Fibroblast of lung (primary cell): Measurements from ENCODE around the gene SLC37A4. TPM values are rescaled to one million over a fixed set of nuclear protein-coding genes. Genes with fewer than 3 reads are reported as not detected.

ENCODE experiments used
- DNase-seq, 2 donors: peaks; one replicate each; pipeline versions ENCODE4 v3.0.0 to v3.0.0-alpha.2; 2010; ENCODE audit warnings: low read depth in 2 of 2
- H2AFZ ChIP-seq: 2 replicates; pipeline ENCODE4 v1.5.1; 2012; ENCODE audit warnings: low read length, control low read depth, inconsistent platforms
- H3K27ac ChIP-seq: 2 replicates; pipeline ENCODE4 v1.5.1; 2011; ENCODE audit warnings: low read length, control low read depth; ENCODE audit not compliant: insufficient read depth
- H3K27me3 ChIP-seq: 2 replicates; pipeline ENCODE4 v1.5.1; 2011; ENCODE audit warnings: mild to moderate bottlenecking, low read length; ENCODE audit not compliant: control insufficient read depth, insufficient read depth
- H3K36me3 ChIP-seq: 2 replicates; pipeline ENCODE4 v1.5.1; 2011; ENCODE audit warnings: low read length; ENCODE audit not compliant: control insufficient read depth, insufficient read depth
- H3K4me1 ChIP-seq: 2 replicates; pipeline ENCODE4 v1.5.1; 2011; ENCODE audit warnings: low read length; ENCODE audit not compliant: control insufficient read depth, insufficient read depth; ENCODE audit errors: extremely low read depth
- H3K4me2 ChIP-seq: 2 replicates; pipeline ENCODE4 v1.5.1; 2011; ENCODE audit warnings: low read length, control low read depth; ENCODE audit not compliant: insufficient read depth; ENCODE audit errors: extremely low read depth
- H3K4me3 ChIP-seq, 4 experiments: fragments of 200-600 bp in 1 of 4; sonication (generic) in 1 of 4; replicated peaks in 1 of 4; 2 replicates each; pipeline ENCODE4 v1.5.1; 2011 to 2016; ENCODE audit warnings: low read length in 4 of 4, low read depth in 3 of 4, mild to moderate bottlenecking in 3 of 4, control low read depth in 2 of 4, inconsistent platforms in 1 of 4, mixed read lengths in 1 of 4; ENCODE audit not compliant: insufficient read depth in 1 of 4; ENCODE audit errors: control extremely low read depth in 1 of 4
- H3K79me2 ChIP-seq: 2 replicates; pipeline ENCODE4 v1.5.1; 2012; ENCODE audit warnings: mild to moderate bottlenecking, low read length, inconsistent platforms; ENCODE audit not compliant: control insufficient read depth, insufficient read depth
- H3K9ac ChIP-seq: 2 replicates; pipeline ENCODE4 v1.5.1; 2011; ENCODE audit warnings: mild to moderate bottlenecking, low read length, control low read depth; ENCODE audit not compliant: insufficient read depth
- H3K9me3 ChIP-seq: 2 replicates; pipeline ENCODE4 v1.5.1; 2012; ENCODE audit warnings: low read depth, low read length; ENCODE audit not compliant: control insufficient read depth, insufficient read depth
- H4K20me1 ChIP-seq: 2 replicates; pipeline ENCODE4 v1.5.1; 2011; ENCODE audit warnings: low read length; ENCODE audit not compliant: control insufficient read depth, insufficient read depth; ENCODE audit errors: extremely low read depth
- EZH2 ChIP-seq: IDR thresholded peaks from 2 replicates; pipeline ENCODE4 v1.5.1; 2012; ENCODE audit warnings: low read length, control low read depth, mild to moderate bottlenecking; ENCODE audit errors: missing control alignments
- polyA plus RNA-seq, 2 donors: library from polyadenylated mRNA; depleted of rRNA in 1 of 2; stranded (reverse) in 1 of 2; unstranded in 1 of 2; fragments of >200 nt; gene quantifications; 2 replicates each; pipeline ENCODE4 v1.2.1, GENCODE V29; 2011 to 2012; ENCODE audit warnings: missing spikeins in 1 of 2
- total RNA-seq: library from RNA; depleted of rRNA; stranded (reverse); fragments of >200 nt; gene quantifications from 2 replicates; pipeline ENCODE4 v1.2.1, GENCODE V29; 2014
- TF ChIP-seq, protein P1 (sequence below), 2 donors: IDR thresholded peaks in 1 of 2; conservative IDR thresholded peaks in 1 of 2; 1 replicate in 1 of 2; 2 replicates in 1 of 2; pipeline ENCODE4 v1.5.1; 2011 to 2012; ENCODE audit warnings: low read length in 2 of 2, control low read depth in 1 of 2, inconsistent platforms in 1 of 2, low read depth in 1 of 2, mild to moderate bottlenecking in 1 of 2

SLC37A4 gene
- total and polyA plus RNA-seq, 2 donors (not counting 1 experiment from before 2014, with no cell fraction given), result 10.1 to 12.6 TPM

DNA sequence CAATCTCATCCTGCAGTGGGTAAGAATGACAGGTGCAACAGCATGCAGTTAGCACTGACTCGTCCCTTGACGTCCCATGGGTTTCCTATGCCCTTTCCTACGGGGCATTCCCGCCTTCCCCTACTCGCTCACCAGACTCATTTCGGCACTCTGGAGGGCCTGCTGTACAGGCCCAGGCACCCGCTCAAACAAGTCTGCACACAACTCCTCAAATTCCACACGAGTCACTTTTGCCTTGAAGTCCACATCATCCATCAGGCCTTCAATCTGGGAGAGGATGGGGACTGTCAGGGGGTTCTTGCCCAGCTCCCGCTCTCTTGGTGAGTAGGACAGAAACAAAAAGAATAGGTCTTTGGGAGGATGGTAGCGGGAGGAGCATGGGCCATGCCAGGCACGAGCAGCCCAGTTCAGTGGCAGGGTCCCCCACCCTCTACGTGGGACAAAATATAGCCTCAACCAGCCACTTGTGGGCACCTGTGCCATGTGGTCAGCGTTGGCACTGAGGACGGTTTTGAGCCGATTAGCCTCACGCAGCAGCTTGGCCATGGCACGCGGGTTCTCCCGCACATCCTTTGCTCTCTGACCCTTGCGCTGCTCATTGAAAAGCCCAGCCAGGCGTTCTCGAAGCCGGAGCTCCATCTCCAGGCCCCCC, 21.6 kb upstream of the SLC37A4 start:
- H4K20me1 ChIP-seq, result no peaks in the 10 kb centered on the region
- H3K4me3 ChIP-seq, result no peak overlapping the region
- peaks cover 44% of the 10 kb centered on the region for H3K36me3 ChIP-seq

GRCh38 chr11:119051440-119052162, 20.9 kb upstream of the SLC37A4 start:
- H2AFZ ChIP-seq, result no peak overlapping the region
- peaks cover 44% of the 10 kb centered on the region for H3K36me3 ChIP-seq
- H3K9me3 ChIP-seq, result no peaks in the 10 kb centered on the region
- TF ChIP-seq, protein P1, sequence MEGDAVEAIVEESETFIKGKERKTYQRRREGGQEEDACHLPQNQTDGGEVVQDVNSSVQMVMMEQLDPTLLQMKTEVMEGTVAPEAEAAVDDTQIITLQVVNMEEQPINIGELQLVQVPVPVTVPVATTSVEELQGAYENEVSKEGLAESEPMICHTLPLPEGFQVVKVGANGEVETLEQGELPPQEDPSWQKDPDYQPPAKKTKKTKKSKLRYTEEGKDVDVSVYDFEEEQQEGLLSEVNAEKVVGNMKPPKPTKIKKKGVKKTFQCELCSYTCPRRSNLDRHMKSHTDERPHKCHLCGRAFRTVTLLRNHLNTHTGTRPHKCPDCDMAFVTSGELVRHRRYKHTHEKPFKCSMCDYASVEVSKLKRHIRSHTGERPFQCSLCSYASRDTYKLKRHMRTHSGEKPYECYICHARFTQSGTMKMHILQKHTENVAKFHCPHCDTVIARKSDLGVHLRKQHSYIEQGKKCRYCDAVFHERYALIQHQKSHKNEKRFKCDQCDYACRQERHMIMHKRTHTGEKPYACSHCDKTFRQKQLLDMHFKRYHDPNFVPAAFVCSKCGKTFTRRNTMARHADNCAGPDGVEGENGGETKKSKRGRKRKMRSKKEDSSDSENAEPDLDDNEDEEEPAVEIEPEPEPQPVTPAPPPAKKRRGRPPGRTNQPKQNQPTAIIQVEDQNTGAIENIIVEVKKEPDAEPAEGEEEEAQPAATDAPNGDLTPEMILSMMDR (conservative IDR thresholded peaks at IDR 0.05 in 1 of 2, IDR thresholded peaks at IDR 0.05 in 1 of 2; ENCODE audit: low read depth in 1 of 2, low read length in 2 of 2), result no peak
- no peak for TF ChIP-seq EZH2
- no peaks in the 10 kb centered on the region for H4K20me1 ChIP-seq
- no peak overlapping the region for H3K27ac ChIP-seq
- H3K4me2 ChIP-seq, result no peak overlapping the region
- no peak for DNase-seq
- no peaks in the 10 kb centered on the region for H3K4me1 ChIP-seq
- H3K79me2 ChIP-seq, result peaks cover 19% of the 10 kb centered on the region
- H3K4me3 ChIP-seq, result no peak overlapping the region
- H3K27me3 ChIP-seq, result no peaks in the 10 kb centered on the region
- H3K9ac ChIP-seq, result no peak overlapping the region

More for the DNA sequence above, 21.6 kb upstream of the SLC37A4 start:
- Histone ChIP-seq H3K9me3 (no peaks in the 10 kb centered on the region), H3K27me3 (no peaks in the 10 kb centered on the region), H3K4me1 (no peaks in the 10 kb centered on the region), H3K4me2 (no peak overlapping the region), H3K9ac (no peak overlapping the region), H2AFZ (no peak overlapping the region), H3K27ac (no peak overlapping the region), H3K79me2 (peaks cover 19% of the 10 kb centered on the region)
- DNase-seq, result no peak
- TF ChIP-seq, protein P1 (conservative IDR thresholded peaks at IDR 0.05 in 1 of 2, IDR thresholded peaks at IDR 0.05 in 1 of 2; ENCODE audit: low read depth in 1 of 2, low read length in 2 of 2), result no peak
- TF ChIP-seq EZH2, result no peak

- no peak overlapping the region for H3K9ac ChIP-seq
- no peaks in the 10 kb centered on the region for H4K20me1 ChIP-seq
- no peak overlapping the region for H3K27ac ChIP-seq
- H3K4me3 ChIP-seq, result no peak overlapping the region
- H3K36me3 ChIP-seq, result peaks cover 39% of the 10 kb centered on the region
- H3K27me3 ChIP-seq, result no peaks in the 10 kb centered on the region
- H3K4me2 ChIP-seq, result no peak overlapping the region
- H3K4me1 ChIP-seq, result no peaks in the 10 kb centered on the region
- TF ChIP-seq, protein P1 (conservative IDR thresholded peaks at IDR 0.05 in 1 of 2, IDR thresholded peaks at IDR 0.05 in 1 of 2; ENCODE audit: low read depth in 1 of 2, low read length in 2 of 2), result no peak
- TF ChIP-seq EZH2, result no peak
- H2AFZ ChIP-seq, result no peak overlapping the region
- no peaks in the 10 kb centered on the region for H3K79me2 ChIP-seq
- no peaks in the 10 kb centered on the region for H3K9me3 ChIP-seq
- DNase-seq, result no peak
These were observed 18.4 kb upstream of the SLC37A4 start for GRCh38 chr11:119049081-119049480.
